T-cell (primary cell): ENCODE measurements around the gene ZNF578. TPM values are rescaled to one million over a fixed set of nuclear protein-coding genes. Genes with fewer than 3 reads are reported as not detected.
"Not testable (repeated sequence)": the region's sequence is repeated elsewhere in the genome, so short reads cannot be mapped to it uniquely, and the experiment has no call there.

Source experiments
- ATAC-seq, 4 experiments: fragments of 200-7000 bp in 3 of 4; fragments of 150-1000 bp in 1 of 4; cut with Tn5 transposase; replicated peaks in 1 of 4; 1 replicate in 3 of 4; 2 replicates in 1 of 4; pipeline ENCODE4 v1.10.0; 2021; ENCODE audit warnings: moderate library complexity in 3 of 4, mild to moderate bottlenecking in 2 of 4, moderate number of reproducible peaks in 1 of 4
- CTCF ChIA-PET, 2 donors: fragments of 300-600 bp; sonication (Branson Sonifier 250); formaldehyde crosslinking; loops; one replicate each; lab custom pipeline; 2022; ENCODE audit warnings: antibody characterized with exemption in 2 of 2; lab: Charles Lee
- POLR2A ChIA-PET, 2 donors: fragments of 300-600 bp; sonication (Branson Sonifier 250); formaldehyde crosslinking; loops; one replicate each; lab custom pipeline; 2022; ENCODE audit warnings: antibody characterized with exemption in 2 of 2; lab: Charles Lee
- DNase-seq, 35 experiments: peaks; one replicate each; pipeline versions ENCODE4 v3.0.0 to v3.0.0-alpha.2; 2013 to 2023
- H3K27ac ChIP-seq: one replicate; pipeline ENCODE4 v1.5.1; 2013; ENCODE audit warnings: low read length
- H3K27me3 ChIP-seq, 2 experiments: replicated peaks in 1 of 2; 1 replicate in 1 of 2; 2 replicates in 1 of 2; pipeline versions ENCODE4 v1.6.1 to v1.7.0; 2013; ENCODE audit warnings: low read length in 1 of 2, mixed read lengths in 1 of 2; ENCODE audit not compliant: control insufficient read depth in 2 of 2, insufficient read depth in 2 of 2; ENCODE audit errors: extremely low read depth in 1 of 2
- H3K36me3 ChIP-seq, 2 donors: 1 replicate in 1 of 2; 2 replicates in 1 of 2; pipeline versions ENCODE4 v1.6.1 to v1.7.0; 2013; ENCODE audit warnings: low read length in 1 of 2; ENCODE audit not compliant: control insufficient read depth in 2 of 2, insufficient read depth in 1 of 2; ENCODE audit errors: extremely low read depth in 1 of 2
- H3K4me1 ChIP-seq, 2 experiments: 1 replicate in 1 of 2; 2 replicates in 1 of 2; pipeline versions ENCODE4 v1.6.1 to v1.7.0; 2013; ENCODE audit warnings: low read length in 2 of 2, mixed read lengths in 1 of 2; ENCODE audit not compliant: insufficient read depth in 2 of 2, control insufficient read depth in 1 of 2; ENCODE audit errors: extremely low read depth in 1 of 2
- H3K4me3 ChIP-seq, 2 donors: 1 replicate in 1 of 2; 2 replicates in 1 of 2; pipeline versions ENCODE4 v1.5.1 to v1.7.0; 2013; ENCODE audit warnings: mild to moderate bottlenecking in 2 of 2, low read length in 1 of 2, moderate library complexity in 1 of 2; ENCODE audit not compliant: control insufficient read depth in 1 of 2; ENCODE audit errors: extremely low read depth in 1 of 2
- H3K9me3 ChIP-seq: 2 replicates; pipeline ENCODE4 v1.7.0; 2013
- H3K27ac Mint-ChIP-seq, 2 donors: one replicate each; pipeline ENCODE4 v1.8.0; 2020 to 2021; ENCODE audit warnings: mild to moderate bottlenecking in 2 of 2, mixed read lengths in 2 of 2
- H3K27me3 Mint-ChIP-seq, 2 donors: one replicate each; pipeline ENCODE4 v1.8.0; 2021 to 2022; ENCODE audit warnings: mixed read lengths in 2 of 2
- H3K36me3 Mint-ChIP-seq: one replicate; pipeline ENCODE4 v1.8.0; 2021; ENCODE audit warnings: mixed read lengths
- H3K4me1 Mint-ChIP-seq, 3 donors: one replicate each; pipeline ENCODE4 v1.8.0; 2020 to 2022; ENCODE audit warnings: mixed read lengths in 3 of 3, mild to moderate bottlenecking in 1 of 3
- H3K4me3 Mint-ChIP-seq, 3 donors: one replicate each; pipeline ENCODE4 v1.8.0; 2020 to 2022; ENCODE audit warnings: mild to moderate bottlenecking in 3 of 3, mixed read lengths in 3 of 3, moderate library complexity in 3 of 3
- H3K9me3 Mint-ChIP-seq, 3 donors: one replicate each; pipeline ENCODE4 v1.8.0; 2020 to 2022; ENCODE audit warnings: mixed read lengths in 3 of 3
- WGBS: methylation state at CpG from one replicate; pipeline ENCODE4 v1.1.5; 2013; ENCODE audit warnings: missing lambda C conversion rate; ENCODE audit not compliant: insufficient coverage; 5-methylcytosine and 5-hydroxymethylcytosine counted together
- total RNA-seq, 35 experiments: library from RNA in 6 of 35; stranded (reverse) in 6 of 35; fragments of 120-200 nt in 1 of 35; gene quantifications; one replicate each; pipeline versions ENCODE4 v1.2.1 to v1.2.4 and lab custom pipeline; 2013 to 2026

ZNF578 gene
- total RNA-seq, 5 donors from 2014 or later (not counting 1 experiment from before 2014, with no cell fraction given), result 0.91 to 3.9 (median 3.2) TPM

DNA sequence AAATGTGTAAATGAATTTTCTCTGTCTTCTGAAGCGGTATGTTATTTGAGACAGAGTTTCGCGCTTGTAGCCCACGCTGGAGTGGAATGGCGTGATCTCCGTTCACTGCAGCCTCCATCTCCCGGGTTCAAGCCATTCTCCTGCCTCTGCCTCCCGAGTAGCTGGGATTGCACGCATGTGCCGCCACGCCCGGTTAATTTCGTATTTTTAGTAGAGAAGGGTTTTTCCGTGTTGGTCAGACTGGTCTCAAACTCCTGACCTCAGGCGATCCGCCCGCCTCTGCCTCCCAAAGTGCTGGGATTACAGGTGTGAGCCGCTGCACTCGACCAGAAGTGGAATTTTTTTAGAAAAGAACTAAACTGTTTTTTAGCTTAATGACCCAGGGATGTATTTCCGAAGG is 70.7 kb downstream of the ZNF578 start:
- no peak for ATAC-seq
- H3K27me3 ChIP-seq, result peaks cover 0 to 4% of the 10 kb centered on the region in 2 experiments
- Mint-ChIP-seq H3K36me3 (no peaks in the 10 kb centered on the region), H3K4me3 (no peak overlapping the region), H3K9me3 (peaks cover 7 to 27% (median 15%) of the 10 kb centered on the region in 3 donors), H3K4me1 (peaks cover 17 to 21% (median 18%) of the 10 kb centered on the region in 3 donors), H3K27ac (no peak overlapping the region), H3K27me3 (peaks cover 2 to 10% of the 10 kb centered on the region in 2 donors)
- peaks cover 3 to 22% of the 10 kb centered on the region in 2 experiments for H3K4me1 ChIP-seq
- H3K9me3 ChIP-seq, result no peaks in the 10 kb centered on the region
- WGBS, result 92% methylated on average over 13 of the region's 20 CpGs
- H3K27ac ChIP-seq, result no peak overlapping the region
- DNase-seq, result no peak
- POLR2A ChIA-PET, result no interaction called here
- CTCF ChIA-PET, result no interaction called here
- no peaks in the 10 kb centered on the region for H3K36me3 ChIP-seq
- no peak overlapping the region for H3K4me3 ChIP-seq

DNA sequence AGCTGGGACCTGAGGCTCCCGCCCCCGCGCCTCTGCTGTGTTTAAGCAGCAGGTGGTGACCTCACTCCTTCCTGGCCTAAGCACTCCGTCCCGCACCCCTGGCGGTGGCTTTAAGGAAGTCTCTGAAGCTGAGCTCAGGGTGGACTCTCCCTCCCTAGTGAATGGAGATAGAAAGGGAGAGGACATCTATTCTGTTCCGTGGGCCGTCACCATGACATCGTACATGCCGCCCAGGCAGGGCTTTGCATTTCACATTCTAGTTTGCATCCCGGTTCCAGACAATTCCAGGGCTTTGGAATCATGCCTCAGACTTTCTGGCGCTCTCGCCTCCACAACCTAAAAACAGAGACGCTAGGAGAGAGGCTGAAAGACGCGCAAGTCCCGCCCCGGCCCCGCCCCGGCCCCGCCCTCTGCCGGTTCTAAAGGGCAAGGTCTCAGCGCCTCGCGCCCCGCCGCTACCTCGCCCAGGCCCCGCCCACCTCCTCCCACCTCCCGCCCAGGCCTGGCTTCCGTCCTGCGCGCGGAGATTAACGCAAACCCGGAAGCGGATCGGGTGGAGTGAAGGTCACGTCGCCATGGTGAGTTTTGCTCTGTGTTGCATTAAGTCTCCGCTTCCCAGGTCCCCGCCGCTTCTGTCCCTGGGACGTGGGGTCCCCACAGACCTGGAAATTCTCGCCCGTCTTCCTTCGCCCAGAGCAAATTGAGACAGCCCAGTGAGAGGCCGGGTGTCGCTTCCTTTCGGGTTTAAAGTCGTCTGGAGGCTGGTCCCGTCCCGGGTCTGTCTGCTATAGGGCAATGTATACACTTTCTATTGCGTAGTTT is 74.0 kb downstream of the ZNF578 start, which contains the start of gene ZNF808:
Gene ZNF808 (plus strand): TSS at position 535 of the 822 bp plus-strand sequence. CDS start 15,617 bp downstream, outside the sequence.
- Histone ChIP-seq H3K36me3 (no peaks in the 10 kb centered on the region), H3K4me1 (peaks cover 3 to 26% of the 10 kb centered on the region in 2 experiments), H3K27ac (peak within 1 kb of the TSS; percentile 85), H3K9me3 (no peaks in the 10 kb centered on the region), H3K27me3 (peaks cover 0 to under 1% of the 10 kb centered on the region in 2 experiments), H3K4me3 (peak within 1 kb of the TSS; percentile 93 to 97)
- H3K9me3 Mint-ChIP-seq, result peaks cover 0 to 6% (median under 1%) of the 10 kb centered on the region in 3 donors
- ATAC-seq (peak; percentile 93 to 97 (median 96)), DNase-seq (peak; percentile 87 to 99 (median 96))
- CTCF ChIA-PET, result no interaction called here
- H3K4me3 Mint-ChIP-seq, result peak within 1 kb of the TSS; percentile 95 to 98 (median 97)
- peak within 1 kb of the TSS; percentile 97 to 99 for H3K27ac Mint-ChIP-seq
- H3K4me1 Mint-ChIP-seq, result peaks cover 27 to 38% (median 37%) of the 10 kb centered on the region in 3 donors
- 0% methylated on average over 33 of the region's 54 CpGs for WGBS
- POLR2A ChIA-PET, result interaction anchor here (0.6 to 0.7 kb wide), 2 partner anchors 219 to 261 kb away, joined by 5 to 7 read pairs; no protein-coding TSS in a partner anchor
- no peaks in the 10 kb centered on the region for H3K27me3 Mint-ChIP-seq
- peaks cover 6% of the 10 kb centered on the region for H3K36me3 Mint-ChIP-seq

- peak overlapping the region; percentile 93 to 97 for H3K4me3 ChIP-seq
- no peaks in the 10 kb centered on the region for H3K36me3 ChIP-seq
- H3K27me3 Mint-ChIP-seq, result no peaks in the 10 kb centered on the region
- ChIA-PET CTCF (no interaction called here), POLR2A (no interaction called here)
- peaks cover 3 to 26% of the 10 kb centered on the region in 2 experiments for H3K4me1 ChIP-seq
- ATAC-seq, result peak in 2 of 4 experiments; percentile 6 to 13
- peaks cover 0 to 5% (median 0%) of the 10 kb centered on the region in 3 donors for H3K9me3 Mint-ChIP-seq
- no peaks in the 10 kb centered on the region for H3K27me3 ChIP-seq
- H3K4me3 Mint-ChIP-seq, result peak overlapping the region; percentile 95 to 98 (median 97)
- H3K4me1 Mint-ChIP-seq, result peaks cover 28 to 40% (median 38%) of the 10 kb centered on the region in 3 donors
- DNase-seq, result no peak
- WGBS, result 3% methylated on average over 23 of the region's 25 CpGs
- H3K9me3 ChIP-seq, result no peaks in the 10 kb centered on the region
- H3K27ac Mint-ChIP-seq, result peak overlapping the region; percentile 97 to 99
- H3K27ac ChIP-seq, result peak overlapping the region; percentile 85
- peaks cover 10% of the 10 kb centered on the region for H3K36me3 Mint-ChIP-seq
Observed at GRCh38 chr19:52527956-52528351, 74.6 kb downstream of the ZNF578 start.

GRCh38 chr19:52532480-52532879 is 79.1 kb downstream of the ZNF578 start:
- no peak overlapping the region for H3K4me3 Mint-ChIP-seq
- ChIA-PET POLR2A (interaction anchor here in 1 of 2 donors (0.7 kb wide), 1 partner anchor 1113 kb away, joined by 4 read pairs; no protein-coding TSS in a partner anchor), CTCF (no interaction called here)
- H3K36me3 ChIP-seq, result peaks cover 0 to 8% of the 10 kb centered on the region in 2 donors
- peaks cover 47 to 61% (median 59%) of the 10 kb centered on the region in 3 donors for H3K4me1 Mint-ChIP-seq
- H3K27me3 ChIP-seq, result no peaks in the 10 kb centered on the region
- no peaks in the 10 kb centered on the region for H3K27me3 Mint-ChIP-seq
- H3K4me1 ChIP-seq, result peaks cover 5 to 44% of the 10 kb centered on the region in 2 experiments
- no CpG with 5 or more reads among the region's 2 CpGs for WGBS
- H3K27ac ChIP-seq, result no peak overlapping the region
- H3K9me3 ChIP-seq, result no peaks in the 10 kb centered on the region
- H3K27ac Mint-ChIP-seq, result no peak overlapping the region
- DNase-seq (no peak), ATAC-seq (no peak)
- H3K36me3 Mint-ChIP-seq, result peaks cover 17% of the 10 kb centered on the region
- no peaks in the 10 kb centered on the region for H3K9me3 Mint-ChIP-seq
- no peak overlapping the region for H3K4me3 ChIP-seq

- H3K9me3 Mint-ChIP-seq, result peaks cover 0 to 4% (median 0%) of the 10 kb centered on the region in 3 donors
- CTCF ChIA-PET, result interaction anchor here in 1 of 2 donors (0.6 kb wide), 1 partner anchor 291 kb away, joined by 3 read pairs; no protein-coding TSS in a partner anchor
- H3K4me1 Mint-ChIP-seq, result peaks cover 43 to 52% (median 49%) of the 10 kb centered on the region in 3 donors
- H3K4me3 ChIP-seq, result no peak overlapping the region
- H3K27ac Mint-ChIP-seq, result no peak overlapping the region
- peaks cover 0 to 8% of the 10 kb centered on the region in 2 donors for H3K36me3 ChIP-seq
- H3K27me3 ChIP-seq, result no peaks in the 10 kb centered on the region
- ATAC-seq (no peak), DNase-seq (no peak)
- no peak overlapping the region for H3K27ac ChIP-seq
- no peaks in the 10 kb centered on the region for H3K9me3 ChIP-seq
- peak overlapping the region in 1 of 3 donors; percentile 85 for H3K4me3 Mint-ChIP-seq
- no peaks in the 10 kb centered on the region for H3K27me3 Mint-ChIP-seq
- peaks cover 22% of the 10 kb centered on the region for H3K36me3 Mint-ChIP-seq
- POLR2A ChIA-PET, result interaction anchor here in 1 of 2 donors (0.6 to 0.7 kb wide), 2 partner anchors 102 to 334 kb away, joined by 5 to 6 read pairs; no protein-coding TSS in a partner anchor
- peaks cover 3 to 31% of the 10 kb centered on the region in 2 experiments for H3K4me1 ChIP-seq
- WGBS, result no CpG with 5 or more reads among the region's 5 CpGs
Observed at GRCh38 chr19:52533901-52534300, 80.5 kb downstream of the ZNF578 start.

- Mint-ChIP-seq H3K27ac (peak overlapping the region in 1 of 2 donors; percentile 93), H3K36me3 (peaks cover 34% of the 10 kb centered on the region), H3K4me1 (peaks cover 39 to 46% (median 46%) of the 10 kb centered on the region in 3 donors), H3K4me3 (peak overlapping the region; percentile 85 to 93 (median 90))
- Histone ChIP-seq H3K27ac (peak overlapping the region; percentile 68), H3K4me3 (peak overlapping the region; percentile 84 to 86), H3K4me1 (peaks cover 3 to 28% of the 10 kb centered on the region in 2 experiments)
- 6% methylated on average over 12 of the region's 15 CpGs for WGBS
- DNase-seq, result peak in 5 of 35 experiments; percentile 1 to 25 (median 3)
- H3K27me3 ChIP-seq, POLR2A ChIA-PET, H3K36me3 ChIP-seq, H3K9me3 Mint-ChIP-seq, H3K27me3 Mint-ChIP-seq, H3K9me3 ChIP-seq: not testable (repeated sequence)
- peak; percentile 4 to 13 (median 5) for ATAC-seq
- CTCF ChIA-PET, result interaction anchor here in 1 of 2 donors (0.6 kb wide), 1 partner anchor 65 kb away, joined by 3 read pairs; no protein-coding TSS in a partner anchor
Observed at GRCh38 chr19:52535385-52535770, 82.0 kb downstream of the ZNF578 start.
